K562 (cell line): ENCODE data around the gene SLX9.

ENCODE experiments used
- CBFB ChIP-seq: sonication (generic); formaldehyde crosslinking; IDR thresholded peaks from 2 replicates; pipeline ENCODE4 v1.4.0; 2020; ENCODE audit warnings: mild to moderate bottlenecking, missing genetic modification reagents
- CEBPZ ChIP-seq: fragments of 150-350 bp; IDR thresholded peaks from 2 replicates; pipeline ENCODE4 v1.6.1; 2014; ENCODE audit warnings: low read depth, mild to moderate bottlenecking, low read length, borderline replicate concordance
- FOXJ3 ChIP-seq: sonication (generic); formaldehyde crosslinking; IDR thresholded peaks from 2 replicates; pipeline ENCODE4 v1.4.0; 2020; ENCODE audit warnings: mild to moderate bottlenecking, missing genetic modification reagents
- MAFK ChIP-seq: IDR thresholded peaks from 2 replicates; pipeline ENCODE4 v1.6.1; 2011; ENCODE audit warnings: low read length, improper control_type of control experiment
- PCBP1 ChIP-seq: fragments of 200-400 bp; formaldehyde crosslinking; IDR thresholded peaks from 2 replicates; pipeline ENCODE4 v1.6.1; 2018; ENCODE audit warnings: mild to moderate bottlenecking, low read depth, low read length; ENCODE audit not compliant: poor library complexity, severe bottlenecking
- SMARCE1 ChIP-seq: fragments of 450-650 bp; IDR thresholded peaks from 2 replicates; pipeline ENCODE4 v1.7.1; 2016; ENCODE audit warnings: mild to moderate bottlenecking
- ZKSCAN1 ChIP-seq: fragments of 150-350 bp; IDR thresholded peaks from 2 replicates; pipeline ENCODE4 v1.6.1; 2016; ENCODE audit warnings: low read depth, low read length
- ZNF121 ChIP-seq: sonication (generic); formaldehyde crosslinking; conservative IDR thresholded peaks from 2 replicates; pipeline ENCODE4 v1.8.0; 2022; ENCODE audit warnings: missing genetic modification reagents
- ZNF354B ChIP-seq: fragments of 250-450 bp; sonication (Bioruptor Pico); IDR thresholded peaks from 2 replicates; pipeline ENCODE4 v1.4.0; 2020
- ZNF695 ChIP-seq: fragments of 450-650 bp; formaldehyde crosslinking; IDR thresholded peaks from 2 replicates; pipeline ENCODE4 v1.4.0; 2020; ENCODE audit warnings: mild to moderate bottlenecking, moderate library complexity
- ZNF699 ChIP-seq: fragments of 250-450 bp; sonication (Bioruptor Pico); IDR thresholded peaks from 2 replicates; pipeline ENCODE4 v1.8.0; 2021; ENCODE audit warnings: mild to moderate bottlenecking, moderate library complexity; ENCODE audit not compliant: insufficient replicate concordance
- ZNF79 ChIP-seq: fragments of 250-450 bp; sonication (Bioruptor Pico); IDR thresholded peaks from 2 replicates; pipeline ENCODE4 v1.4.0; 2020; ENCODE audit warnings: low read depth, mild to moderate bottlenecking, moderate library complexity
- TF ChIP-seq, protein P1 (sequence below), 3 experiments: IDR thresholded peaks in 2 of 3; conservative IDR thresholded peaks in 1 of 3; 2 replicates each; pipeline ENCODE4 v1.5.1; 2011 to 2012; ENCODE audit warnings: low read length in 3 of 3, mild to moderate bottlenecking in 3 of 3, control low read depth in 2 of 3, improper control_type of control experiment in 1 of 3, inconsistent platforms in 1 of 3, low read depth in 1 of 3, mixed read lengths in 1 of 3, moderate library complexity in 1 of 3; ENCODE audit not compliant: insufficient read depth in 2 of 3

DNA sequence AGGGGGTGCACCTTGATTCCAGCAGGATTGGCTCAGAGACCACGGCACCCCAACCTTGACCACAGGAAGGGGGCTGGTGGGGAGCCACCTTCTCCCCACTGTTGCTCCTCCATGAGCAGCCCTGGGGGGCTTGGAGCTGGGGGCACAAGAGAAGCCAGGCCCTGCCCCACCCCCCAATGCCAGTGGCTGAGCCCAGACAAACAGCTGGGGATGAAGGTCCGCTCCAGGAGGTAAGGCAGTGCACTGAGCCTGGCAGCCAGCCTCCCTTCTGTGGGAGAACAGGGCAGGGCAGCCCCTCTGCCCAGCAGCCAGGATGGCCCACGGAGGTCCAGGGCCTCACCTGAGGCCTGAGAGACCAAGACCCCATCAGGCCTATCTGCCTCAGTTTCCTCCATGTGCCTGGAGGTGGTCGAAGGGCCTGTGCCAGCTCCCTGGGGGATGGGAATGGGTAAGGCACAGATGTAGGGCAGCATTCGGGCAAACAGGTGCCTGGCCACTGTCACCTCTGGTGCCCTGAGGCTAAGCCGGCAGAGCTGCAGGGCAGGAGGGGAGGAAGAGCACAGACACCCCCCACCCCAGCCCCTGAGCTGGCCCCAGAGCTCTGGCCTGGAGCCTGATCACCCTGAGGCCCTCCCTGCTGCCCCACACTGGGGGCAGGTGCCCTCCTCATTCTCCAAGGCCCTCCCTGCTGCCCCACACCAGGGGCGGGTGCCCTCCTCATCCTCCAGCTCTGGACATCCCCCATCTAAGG lies 26.2 kb upstream of the SLX9 start:
- TF ChIP-seq SMARCE1 (no peak), MAFK (no peak), ZNF79 (CRISPR knock-in tag) (no peak), CEBPZ (no peak), ZNF699 (no peak), ZKSCAN1 (no peak), PCBP1 (no peak), CBFB (CRISPR knock-in tag) (no peak), ZNF695 (CRISPR knock-in tag) (no peak), ZNF354B (CRISPR knock-in tag) (no peak), FOXJ3 (CRISPR knock-in tag) (no peak), ZNF121 (CRISPR knock-in tag) (no peak)
- TF ChIP-seq, protein P1, sequence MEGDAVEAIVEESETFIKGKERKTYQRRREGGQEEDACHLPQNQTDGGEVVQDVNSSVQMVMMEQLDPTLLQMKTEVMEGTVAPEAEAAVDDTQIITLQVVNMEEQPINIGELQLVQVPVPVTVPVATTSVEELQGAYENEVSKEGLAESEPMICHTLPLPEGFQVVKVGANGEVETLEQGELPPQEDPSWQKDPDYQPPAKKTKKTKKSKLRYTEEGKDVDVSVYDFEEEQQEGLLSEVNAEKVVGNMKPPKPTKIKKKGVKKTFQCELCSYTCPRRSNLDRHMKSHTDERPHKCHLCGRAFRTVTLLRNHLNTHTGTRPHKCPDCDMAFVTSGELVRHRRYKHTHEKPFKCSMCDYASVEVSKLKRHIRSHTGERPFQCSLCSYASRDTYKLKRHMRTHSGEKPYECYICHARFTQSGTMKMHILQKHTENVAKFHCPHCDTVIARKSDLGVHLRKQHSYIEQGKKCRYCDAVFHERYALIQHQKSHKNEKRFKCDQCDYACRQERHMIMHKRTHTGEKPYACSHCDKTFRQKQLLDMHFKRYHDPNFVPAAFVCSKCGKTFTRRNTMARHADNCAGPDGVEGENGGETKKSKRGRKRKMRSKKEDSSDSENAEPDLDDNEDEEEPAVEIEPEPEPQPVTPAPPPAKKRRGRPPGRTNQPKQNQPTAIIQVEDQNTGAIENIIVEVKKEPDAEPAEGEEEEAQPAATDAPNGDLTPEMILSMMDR (IDR thresholded peaks at IDR 0.05 in 2 of 3, conservative IDR thresholded peaks at IDR 0.05 in 1 of 3; ENCODE audit: insufficient read depth in 2 of 3, low read depth in 1 of 3, low read length in 3 of 3) = no peak
